ENCODE measurements around the gene CLCNKB. TPM values are rescaled to one million over a fixed set of nuclear protein-coding genes. Genes with fewer than 3 reads are reported as not detected.

The CLCNKB gene
- total RNA-seq, 1 experiment from 2014 or later, result not detected

DNA sequence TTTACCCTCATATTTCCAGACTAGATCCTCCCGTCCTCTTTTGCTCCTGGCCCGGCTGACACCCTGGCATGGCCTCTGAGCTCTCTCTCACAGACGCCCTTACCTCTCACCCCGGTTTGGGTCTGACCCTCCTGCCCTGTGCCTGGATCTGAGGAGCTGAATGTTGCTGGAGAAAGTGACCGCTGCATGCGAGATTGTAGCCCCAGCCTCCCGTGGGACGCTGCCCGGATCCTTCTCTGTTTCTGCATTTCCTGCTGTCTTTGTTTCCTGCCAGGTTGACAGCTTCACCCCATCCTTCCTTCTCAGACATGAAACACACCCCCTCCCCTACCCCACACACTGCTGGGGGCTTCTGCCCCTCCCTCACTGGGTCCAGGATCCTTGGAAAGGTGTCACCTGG lies 20.3 kb downstream of the CLCNKB start:
- Histone ChIP-seq H3K4me1 (peaks cover 11% of the 10 kb centered on the region), H3K36me3 (ENCODE audit: control insufficient read depth, insufficient read depth, low read length) (no peaks in the 10 kb centered on the region), H3K27me3 (replicated peaks; ENCODE audit: control insufficient read depth, insufficient read depth, low read length) (no peaks in the 10 kb centered on the region), H3K9me3 (no peaks in the 10 kb centered on the region), H3K4me3 (ENCODE audit: low read depth, low read length) (no peak overlapping the region)
- Mint-ChIP-seq H3K4me1 (ENCODE audit: low read depth, unreplicated experiment) (no peaks in the 10 kb centered on the region), H3K9me3 (ENCODE audit: unreplicated experiment) (no peaks in the 10 kb centered on the region), H3K27ac (ENCODE audit: unreplicated experiment) (no peak overlapping the region), H3K27me3 (ENCODE audit: insufficient read depth, unreplicated experiment) (no peaks in the 10 kb centered on the region), H3K4me3 (ENCODE audit: unreplicated experiment) (no peak overlapping the region), H3K36me3 (ENCODE audit: insufficient read depth, unreplicated experiment) (no peaks in the 10 kb centered on the region)
- BruUV-seq (replicated peaks), result no TSS peak
- TF ChIP-seq, protein P1, sequence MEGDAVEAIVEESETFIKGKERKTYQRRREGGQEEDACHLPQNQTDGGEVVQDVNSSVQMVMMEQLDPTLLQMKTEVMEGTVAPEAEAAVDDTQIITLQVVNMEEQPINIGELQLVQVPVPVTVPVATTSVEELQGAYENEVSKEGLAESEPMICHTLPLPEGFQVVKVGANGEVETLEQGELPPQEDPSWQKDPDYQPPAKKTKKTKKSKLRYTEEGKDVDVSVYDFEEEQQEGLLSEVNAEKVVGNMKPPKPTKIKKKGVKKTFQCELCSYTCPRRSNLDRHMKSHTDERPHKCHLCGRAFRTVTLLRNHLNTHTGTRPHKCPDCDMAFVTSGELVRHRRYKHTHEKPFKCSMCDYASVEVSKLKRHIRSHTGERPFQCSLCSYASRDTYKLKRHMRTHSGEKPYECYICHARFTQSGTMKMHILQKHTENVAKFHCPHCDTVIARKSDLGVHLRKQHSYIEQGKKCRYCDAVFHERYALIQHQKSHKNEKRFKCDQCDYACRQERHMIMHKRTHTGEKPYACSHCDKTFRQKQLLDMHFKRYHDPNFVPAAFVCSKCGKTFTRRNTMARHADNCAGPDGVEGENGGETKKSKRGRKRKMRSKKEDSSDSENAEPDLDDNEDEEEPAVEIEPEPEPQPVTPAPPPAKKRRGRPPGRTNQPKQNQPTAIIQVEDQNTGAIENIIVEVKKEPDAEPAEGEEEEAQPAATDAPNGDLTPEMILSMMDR (IDR thresholded peaks at IDR 0.05; ENCODE audit: insufficient read depth in 1 of 2, low read depth in 1 of 2, low read length in 1 of 2, severe bottlenecking in 1 of 2, unreplicated experiment in 1 of 2), result no peak
- no peak for DNase-seq
- ChIA-PET POLR2A (no interaction called here), CTCF (no interaction called here)
- intact Hi-C loops (cut with micrococcal nuclease; ENCODE audit: unreplicated experiment), result no loop called here

DNA sequence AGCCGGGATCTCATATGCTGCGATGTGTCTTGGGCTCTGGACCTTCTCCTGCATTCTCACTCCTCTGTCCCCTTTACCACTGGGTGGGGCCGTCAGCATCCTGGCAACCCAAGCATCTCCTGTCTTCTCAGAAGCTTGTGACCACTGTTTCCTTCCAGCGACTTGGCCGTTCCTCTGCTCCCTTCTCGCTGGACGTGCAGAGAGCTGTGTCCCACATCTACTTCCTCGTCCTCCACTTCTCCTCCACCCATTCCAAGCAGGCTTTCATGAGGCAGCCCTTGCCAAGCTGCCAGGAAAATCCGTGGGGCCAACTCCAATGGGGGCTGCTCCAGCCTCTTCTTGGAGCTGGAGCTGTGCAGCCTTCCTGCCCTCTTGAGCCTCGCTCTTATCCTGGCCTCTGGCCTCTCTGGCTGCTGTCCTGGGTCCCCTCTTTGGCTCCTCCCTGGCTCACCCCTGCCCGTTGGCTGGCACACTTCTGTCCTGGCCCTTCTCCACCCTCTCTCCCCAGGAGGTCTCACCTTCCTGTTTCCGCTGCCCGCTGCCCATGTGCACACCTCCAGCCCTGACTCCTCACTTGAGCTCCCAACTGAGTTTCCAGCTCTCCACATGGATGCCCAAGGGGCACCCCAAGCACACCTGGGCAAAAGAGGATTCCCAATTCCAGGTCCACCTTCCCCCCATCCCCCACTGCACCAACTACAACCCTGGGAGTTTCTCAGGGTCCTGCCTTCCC lies 21.1 kb downstream of the CLCNKB start:
- DNase-seq, result no peak
- Mint-ChIP-seq H3K4me3 (ENCODE audit: unreplicated experiment) (no peak overlapping the region), H3K27me3 (ENCODE audit: insufficient read depth, unreplicated experiment) (no peaks in the 10 kb centered on the region), H3K9me3 (ENCODE audit: unreplicated experiment) (no peaks in the 10 kb centered on the region), H3K36me3 (ENCODE audit: insufficient read depth, unreplicated experiment) (no peaks in the 10 kb centered on the region), H3K4me1 (ENCODE audit: low read depth, unreplicated experiment) (no peaks in the 10 kb centered on the region), H3K27ac (ENCODE audit: unreplicated experiment) (no peak overlapping the region)
- BruUV-seq (replicated peaks), result no TSS peak
- intact Hi-C loops (cut with micrococcal nuclease; ENCODE audit: unreplicated experiment), result no loop called here
- TF ChIP-seq, protein P1 (IDR thresholded peaks at IDR 0.05; ENCODE audit: insufficient read depth in 1 of 2, low read depth in 1 of 2, low read length in 1 of 2, severe bottlenecking in 1 of 2, unreplicated experiment in 1 of 2), result no peak
- Histone ChIP-seq H3K4me3 (ENCODE audit: low read depth, low read length) (no peak overlapping the region), H3K9me3 (no peaks in the 10 kb centered on the region), H3K4me1 (peaks cover 11% of the 10 kb centered on the region), H3K36me3 (ENCODE audit: control insufficient read depth, insufficient read depth, low read length) (no peaks in the 10 kb centered on the region), H3K27me3 (replicated peaks; ENCODE audit: control insufficient read depth, insufficient read depth, low read length) (no peaks in the 10 kb centered on the region)
- ChIA-PET POLR2A (no interaction called here), CTCF (no interaction called here)

DNA sequence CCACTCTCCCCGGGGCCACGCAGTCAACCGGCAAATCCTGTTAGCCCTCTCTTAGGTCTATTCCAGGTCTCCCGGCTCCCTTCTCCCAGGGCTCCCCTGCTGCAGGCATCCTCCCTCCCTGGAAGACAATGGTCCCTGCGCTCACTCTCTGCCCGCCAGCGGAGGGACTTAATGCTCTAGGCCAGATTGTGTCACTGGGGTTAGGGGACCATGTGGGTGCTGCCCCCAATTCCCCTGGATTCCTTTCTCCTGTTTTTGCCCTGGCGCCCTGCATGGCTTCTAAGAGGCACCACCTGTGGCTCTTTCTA lies 21.6 kb downstream of the CLCNKB start:
- CTCF ChIA-PET, result no interaction called here
- intact Hi-C loops (cut with micrococcal nuclease; ENCODE audit: unreplicated experiment), result no loop called here
- POLR2A ChIA-PET, result no interaction called here

More for the DNA sequence above, 21.6 kb downstream of the CLCNKB start:
- no peaks in the 10 kb centered on the region for H3K4me1 Mint-ChIP-seq (ENCODE audit: low read depth, unreplicated experiment)
- H3K27me3 ChIP-seq (replicated peaks; ENCODE audit: control insufficient read depth, insufficient read depth, low read length), result no peaks in the 10 kb centered on the region
- no TSS peak for BruUV-seq (replicated peaks)
- no peak for DNase-seq
- H3K9me3 ChIP-seq, result no peaks in the 10 kb centered on the region
- TF ChIP-seq, protein P1 (IDR thresholded peaks at IDR 0.05; ENCODE audit: insufficient read depth in 1 of 2, low read depth in 1 of 2, low read length in 1 of 2, severe bottlenecking in 1 of 2, unreplicated experiment in 1 of 2), result no peak
- no peaks in the 10 kb centered on the region for H3K36me3 ChIP-seq (ENCODE audit: control insufficient read depth, insufficient read depth, low read length)
- no peak overlapping the region for H3K4me3 ChIP-seq (ENCODE audit: low read depth, low read length)
- H3K27me3 Mint-ChIP-seq (ENCODE audit: insufficient read depth, unreplicated experiment), result no peaks in the 10 kb centered on the region
- no peaks in the 10 kb centered on the region for H3K36me3 Mint-ChIP-seq (ENCODE audit: insufficient read depth, unreplicated experiment)
- no peak overlapping the region for H3K4me3 Mint-ChIP-seq (ENCODE audit: unreplicated experiment)
- no peaks in the 10 kb centered on the region for H3K9me3 Mint-ChIP-seq (ENCODE audit: unreplicated experiment)
- peaks cover 11% of the 10 kb centered on the region for H3K4me1 ChIP-seq
- H3K27ac Mint-ChIP-seq (ENCODE audit: unreplicated experiment), result no peak overlapping the region
